Uterus (tissue), 2 donors: ENCODE data around the gene GUCA2A.

ENCODE experiments used
- CTCF ChIP-seq, 4 experiments: fragments of 200-600 bp in 2 of 4; fragments of 450-650 bp in 2 of 4; sonication (generic) in 2 of 4; IDR thresholded peaks; one replicate each; pipeline ENCODE4 v1.5.1; 2016 to 2019; ENCODE audit warnings: antibody characterized with exemption in 4 of 4, mild to moderate bottlenecking in 2 of 4, moderate library complexity in 1 of 4
- POLR2A ChIP-seq, 2 donors: fragments of 450-650 bp; IDR thresholded peaks; one replicate each; pipeline ENCODE4 v1.6.1; 2016; ENCODE audit warnings: antibody characterized with exemption in 2 of 2, mild to moderate bottlenecking in 1 of 2, moderate library complexity in 1 of 2

GRCh38 chr1:42175314-42176054 is 10.9 kb upstream of the GUCA2A start:
- TF ChIP-seq CTCF (IDR thresholded peaks at IDR 0.05) (no peak), POLR2A (IDR thresholded peaks at IDR 0.05) (no peak)
